Measurements from ENCODE around the gene PGM5. TPM values are rescaled to one million over a fixed set of nuclear protein-coding genes. Genes with fewer than 3 reads are reported as not detected.

Gene PGM5
- total and polyA plus RNA-seq, 2 experiments from 2014 or later = 16.8 to 121 TPM

GRCh38 chr9:68536876-68537615, 180.6 kb downstream of the PGM5 start:
- H3K4me1 ChIP-seq (ENCODE audit: low read depth) = peaks cover 11% of the 10 kb centered on the region
- no peak for TF ChIP-seq CTCF (IDR thresholded peaks at IDR 0.05; ENCODE audit: low read depth, low read length)
- no peaks in the 10 kb centered on the region for H3K36me3 ChIP-seq
- no peaks in the 10 kb centered on the region for H3K27me3 ChIP-seq
- H3K27ac ChIP-seq = peak overlapping the region; percentile 45
- H3K4me3 ChIP-seq = no peak overlapping the region
- no peaks in the 10 kb centered on the region for H3K9me3 ChIP-seq (ENCODE audit: low read depth)
- DNase-seq (ENCODE audit: low read depth in 1 of 2, low spot score in 1 of 2) = peak in 1 of 2 donors; percentile 63

- no peak overlapping the region for H3K4me3 ChIP-seq
- DNase-seq (ENCODE audit: low read depth in 1 of 2, low spot score in 1 of 2) = no peak
- H3K27me3 ChIP-seq = no peaks in the 10 kb centered on the region
- H3K4me1 ChIP-seq (ENCODE audit: low read depth) = peaks cover 11% of the 10 kb centered on the region
- H3K27ac ChIP-seq = peak overlapping the region; percentile 45
- no peak for TF ChIP-seq CTCF (IDR thresholded peaks at IDR 0.05; ENCODE audit: low read depth, low read length)
- H3K36me3 ChIP-seq = no peaks in the 10 kb centered on the region
- H3K9me3 ChIP-seq (ENCODE audit: low read depth) = no peaks in the 10 kb centered on the region
Measured at GRCh38 chr9:68537616-68537880, 181.1 kb downstream of the PGM5 start.

- H3K4me3 ChIP-seq = no peak overlapping the region
- no peak for DNase-seq (ENCODE audit: low read depth in 1 of 2, low spot score in 1 of 2)
- H3K4me1 ChIP-seq (ENCODE audit: low read depth) = peaks cover 11% of the 10 kb centered on the region
- H3K27me3 ChIP-seq = no peaks in the 10 kb centered on the region
- H3K9me3 ChIP-seq (ENCODE audit: low read depth) = no peaks in the 10 kb centered on the region
- TF ChIP-seq CTCF (IDR thresholded peaks at IDR 0.05; ENCODE audit: low read depth, low read length) = no peak
- no peak overlapping the region for H3K27ac ChIP-seq
- H3K36me3 ChIP-seq = no peaks in the 10 kb centered on the region
Measured at GRCh38 chr9:68538200-68538599, 181.8 kb downstream of the PGM5 start.

GRCh38 chr9:68540712-68541535, 184.5 kb downstream of the PGM5 start, which contains the start of gene TMEM252:
TMEM252 (minus strand) TSS chr9:68540883; CDS start chr9:68540814, 69 bp downstream.
- H3K4me1 ChIP-seq (ENCODE audit: low read depth) = peaks cover 8% of the 10 kb centered on the region
- TF ChIP-seq CTCF (IDR thresholded peaks at IDR 0.05; ENCODE audit: low read depth, low read length) = no peak
- H3K27me3 ChIP-seq = no peaks in the 10 kb centered on the region
- peak in 1 of 2 donors; percentile 37 for DNase-seq (ENCODE audit: low read depth in 1 of 2, low spot score in 1 of 2)
- no peak within 1 kb of the TSS for H3K27ac ChIP-seq
- H3K9me3 ChIP-seq (ENCODE audit: low read depth) = no peaks in the 10 kb centered on the region
- no peaks in the 10 kb centered on the region for H3K36me3 ChIP-seq
- H3K4me3 ChIP-seq = no peak within 1 kb of the TSS

- Histone ChIP-seq H3K9me3 (ENCODE audit: low read depth) (no peaks in the 10 kb centered on the region), H3K4me1 (ENCODE audit: low read depth) (peaks cover 8% of the 10 kb centered on the region), H3K4me3 (no peak overlapping the region), H3K27me3 (no peaks in the 10 kb centered on the region), H3K36me3 (no peaks in the 10 kb centered on the region), H3K27ac (no peak overlapping the region)
- TF ChIP-seq CTCF (IDR thresholded peaks at IDR 0.05; ENCODE audit: low read depth, low read length) = no peak
- peak in 1 of 2 donors; percentile 24 for DNase-seq (ENCODE audit: low read depth in 1 of 2, low spot score in 1 of 2)
Measured at GRCh38 chr9:68541568-68541967, 185.2 kb downstream of the PGM5 start.
